ENCODE results near the gene SLC25A19. TPM values are rescaled to one million over a fixed set of nuclear protein-coding genes. Genes with fewer than 3 reads are reported as not detected.
"Not testable (repeated sequence)": the region's sequence is repeated elsewhere in the genome, so short reads cannot be mapped to it uniquely, and the experiment has no call there.

SLC25A19 gene
- total and polyA plus RNA-seq, 2 donors from 2014 or later: 11.2 to 15.3 TPM

GRCh38 chr17:75300280-75300679 lies 11.0 kb upstream of the SLC25A19 start:
- Histone ChIP-seq H3K36me3 (ENCODE audit: control insufficient read depth in 2 of 3, insufficient read depth in 3 of 3, low read length in 3 of 3) (no peaks in the 10 kb centered on the region), H3K27ac (ENCODE audit: low read depth in 2 of 2, low read length in 2 of 2) (no peak overlapping the region), H3K4me3 (ENCODE audit: low read length in 3 of 3) (no peak overlapping the region), H3K4me1 (ENCODE audit: control insufficient read depth in 2 of 3, insufficient read depth in 2 of 3, low read depth in 1 of 3, low read length in 3 of 3) (no peaks in the 10 kb centered on the region), H3K9ac (ENCODE audit: low read length in 3 of 3) (no peak overlapping the region), H3K9me3 (ENCODE audit: control insufficient read depth in 2 of 3, insufficient read depth in 1 of 3, low read length in 3 of 3) (no peaks in the 10 kb centered on the region), H3K27me3 (ENCODE audit: control insufficient read depth, insufficient read depth, low read length) (no peaks in the 10 kb centered on the region)
- no peak for TF ChIP-seq CTCF (IDR thresholded peaks at IDR 0.05; ENCODE audit: borderline replicate concordance, extremely low read depth, insufficient read depth)
- no peak for FAIRE-seq
- intact Hi-C loops (cut with DNase I): no loop called here
- DNase-seq: no peak

- intact Hi-C loops (cut with DNase I): no loop called here
- no peak for DNase-seq
- Histone ChIP-seq H3K4me3 (ENCODE audit: low read length in 3 of 3) (no peak overlapping the region), H3K27ac (ENCODE audit: low read depth in 2 of 2, low read length in 2 of 2) (peak overlapping the region in 1 of 2 donors; percentile 32), H3K36me3 (ENCODE audit: control insufficient read depth in 2 of 3, insufficient read depth in 3 of 3, low read length in 3 of 3) (no peaks in the 10 kb centered on the region), H3K9ac (ENCODE audit: low read length in 3 of 3) (no peak overlapping the region), H3K27me3 (ENCODE audit: control insufficient read depth, insufficient read depth, low read length) (no peaks in the 10 kb centered on the region), H3K4me1 (ENCODE audit: control insufficient read depth in 2 of 3, insufficient read depth in 2 of 3, low read depth in 1 of 3, low read length in 3 of 3) (no peaks in the 10 kb centered on the region), H3K9me3 (ENCODE audit: control insufficient read depth in 2 of 3, insufficient read depth in 1 of 3, low read length in 3 of 3) (no peaks in the 10 kb centered on the region)
- no peak for FAIRE-seq
- no peak for TF ChIP-seq CTCF (IDR thresholded peaks at IDR 0.05; ENCODE audit: borderline replicate concordance, extremely low read depth, insufficient read depth)
Measured at GRCh38 chr17:75295201-75296158, 6.2 kb upstream of the SLC25A19 start.

- H3K27ac ChIP-seq (ENCODE audit: low read depth in 2 of 2, low read length in 2 of 2); H3K9ac ChIP-seq (ENCODE audit: low read length in 3 of 3); H3K27me3 ChIP-seq (ENCODE audit: control insufficient read depth, insufficient read depth, low read length); FAIRE-seq; H3K9me3 ChIP-seq (ENCODE audit: control insufficient read depth in 2 of 3, insufficient read depth in 1 of 3, low read length in 3 of 3); H3K4me3 ChIP-seq (ENCODE audit: low read length in 3 of 3); DNase-seq; H3K36me3 ChIP-seq (ENCODE audit: control insufficient read depth in 2 of 3, insufficient read depth in 3 of 3, low read length in 3 of 3); intact Hi-C loops (cut with DNase I); H3K4me1 ChIP-seq (ENCODE audit: control insufficient read depth in 2 of 3, insufficient read depth in 2 of 3, low read depth in 1 of 3, low read length in 3 of 3): not testable (repeated sequence)
Measured at GRCh38 chr17:75292810-75293448, 3.7 kb upstream of the SLC25A19 start.

DNA sequence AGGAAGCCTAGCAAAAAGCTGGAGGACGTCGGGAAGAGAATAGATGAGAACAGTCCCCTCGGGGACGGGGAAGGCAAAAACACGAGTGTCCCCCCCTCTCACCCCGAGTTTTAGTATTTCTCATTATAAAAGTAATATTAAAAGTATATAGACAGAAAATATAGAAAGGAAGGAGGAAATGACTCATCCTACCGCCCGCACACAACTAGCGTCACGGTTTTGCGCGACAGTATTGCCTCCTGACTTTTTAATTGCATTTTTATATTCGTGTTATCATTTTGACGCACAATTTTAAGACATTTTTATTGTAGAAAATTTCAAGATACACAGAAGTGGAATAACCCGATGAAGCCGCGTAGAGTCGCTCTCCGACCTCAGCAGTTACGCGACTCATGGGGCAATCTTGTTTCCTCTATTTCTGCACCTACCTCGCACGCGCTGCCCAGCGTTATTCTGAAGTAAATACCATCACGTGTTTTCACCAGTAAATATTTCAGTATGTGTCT lies 652 bp upstream of the SLC25A19 start:
- peak overlapping the region; percentile 71 to 90 (median 87) for H3K4me3 ChIP-seq (ENCODE audit: low read length in 3 of 3)
- FAIRE-seq: no peak
- H3K9me3 ChIP-seq (ENCODE audit: control insufficient read depth in 2 of 3, insufficient read depth in 1 of 3, low read length in 3 of 3): no peaks in the 10 kb centered on the region
- peak overlapping the region; percentile 77 to 84 (median 81) for H3K9ac ChIP-seq (ENCODE audit: low read length in 3 of 3)
- H3K27ac ChIP-seq (ENCODE audit: low read depth in 2 of 2, low read length in 2 of 2): peak overlapping the region; percentile 92 to 93
- DNase-seq: peak in 3 of 5 donors; percentile 38 to 72 (median 57)
- H3K36me3 ChIP-seq (ENCODE audit: control insufficient read depth in 2 of 3, insufficient read depth in 3 of 3, low read length in 3 of 3): peaks cover 0 to 4% (median 3%) of the 10 kb centered on the region in 3 donors
- TF ChIP-seq CTCF (IDR thresholded peaks at IDR 0.05; ENCODE audit: borderline replicate concordance, extremely low read depth, insufficient read depth): peak; percentile 37
- peaks cover 0 to 3% (median 0%) of the 10 kb centered on the region in 3 donors for H3K4me1 ChIP-seq (ENCODE audit: control insufficient read depth in 2 of 3, insufficient read depth in 2 of 3, low read depth in 1 of 3, low read length in 3 of 3)
- intact Hi-C loops (cut with DNase I): no loop called here
- no peaks in the 10 kb centered on the region for H3K27me3 ChIP-seq (ENCODE audit: control insufficient read depth, insufficient read depth, low read length)

All from kidney (tissue), 14 donors.